GM18861 (cell line): Measurements from ENCODE around the gene ZBTB43.

ENCODE experiments used
- ATAC-seq: cut with Tn5 transposase; IDR thresholded peaks from one replicate; pipeline ENCODE4 v1.9.1; 2021; ENCODE audit not compliant: unreplicated experiment

ZBTB43 gene

GRCh38 chr9:126885131-126885641 is 80.3 kb downstream of the ZBTB43 start:
- no peak for ATAC-seq

- ATAC-seq = no peak
Observed at GRCh38 chr9:126886034-126886822, 81.4 kb downstream of the ZBTB43 start.

GRCh38 chr9:126886897-126887296 is 82.1 kb downstream of the ZBTB43 start:
- no peak for ATAC-seq
